HG02981 (cell line): Measurements from ENCODE around the gene SERPINB10.

Experiments used
- ATAC-seq: cut with Tn5 transposase; IDR thresholded peaks from one replicate; pipeline ENCODE4 v1.9.1; 2021; ENCODE audit warnings: mild to moderate bottlenecking, moderate library complexity; ENCODE audit not compliant: unreplicated experiment

Gene SERPINB10, protein sequence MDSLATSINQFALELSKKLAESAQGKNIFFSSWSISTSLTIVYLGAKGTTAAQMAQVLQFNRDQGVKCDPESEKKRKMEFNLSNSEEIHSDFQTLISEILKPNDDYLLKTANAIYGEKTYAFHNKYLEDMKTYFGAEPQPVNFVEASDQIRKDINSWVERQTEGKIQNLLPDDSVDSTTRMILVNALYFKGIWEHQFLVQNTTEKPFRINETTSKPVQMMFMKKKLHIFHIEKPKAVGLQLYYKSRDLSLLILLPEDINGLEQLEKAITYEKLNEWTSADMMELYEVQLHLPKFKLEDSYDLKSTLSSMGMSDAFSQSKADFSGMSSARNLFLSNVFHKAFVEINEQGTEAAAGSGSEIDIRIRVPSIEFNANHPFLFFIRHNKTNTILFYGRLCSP

GRCh38 chr18:63907664-63908063, at the start of gene SERPINB10:
Gene SERPINB10 (plus strand): TSS chr18:63907958. CDS start chr18:63915511, 7,553 bp downstream.
- ATAC-seq = no peak

- no peak for ATAC-seq
Observed at GRCh38 chr18:63858456-63858855, 49.3 kb upstream of the SERPINB10 start.

GRCh38 chr18:63859781-63860475, 47.8 kb upstream of the SERPINB10 start:
- no peak for ATAC-seq

- ATAC-seq = no peak
Observed at GRCh38 chr18:63860531-63860930, 47.2 kb upstream of the SERPINB10 start.

DNA sequence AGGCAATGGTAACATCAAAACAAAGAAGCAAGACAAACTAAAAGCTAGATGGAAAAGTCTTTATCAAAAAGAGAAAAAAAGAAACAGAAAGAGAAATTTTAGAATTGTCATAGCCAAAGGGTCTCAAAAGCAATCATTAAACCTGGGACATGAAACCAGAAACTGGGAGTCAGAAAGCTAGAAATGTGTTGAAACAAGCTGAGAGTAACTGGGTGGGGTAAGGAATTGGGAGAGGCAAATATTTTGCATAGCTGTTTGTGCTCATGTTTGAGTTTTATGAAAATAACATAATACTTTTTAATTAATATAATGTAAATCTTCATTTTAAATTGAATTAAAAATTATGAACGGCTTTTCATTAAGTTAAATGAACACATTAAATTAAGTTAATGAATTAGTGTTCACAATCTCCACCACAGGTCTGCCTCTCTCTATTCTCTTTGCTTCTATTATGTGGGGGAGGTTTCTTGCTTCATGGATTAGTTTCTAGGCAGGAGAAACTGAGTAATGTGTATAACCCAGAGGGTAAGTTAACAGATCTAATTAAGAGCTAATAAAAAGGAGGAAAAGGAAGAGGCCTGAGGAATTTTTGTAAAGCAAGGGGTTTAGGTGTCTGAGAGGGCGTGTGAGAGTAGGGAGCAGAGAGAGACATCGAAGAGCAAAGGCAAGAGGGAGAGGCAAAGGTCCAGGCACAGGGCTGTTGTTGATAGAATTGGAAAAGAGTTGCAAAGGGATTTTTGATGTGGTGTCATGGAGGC, 40.2 kb upstream of the SERPINB10 start:
- no peak for ATAC-seq

DNA sequence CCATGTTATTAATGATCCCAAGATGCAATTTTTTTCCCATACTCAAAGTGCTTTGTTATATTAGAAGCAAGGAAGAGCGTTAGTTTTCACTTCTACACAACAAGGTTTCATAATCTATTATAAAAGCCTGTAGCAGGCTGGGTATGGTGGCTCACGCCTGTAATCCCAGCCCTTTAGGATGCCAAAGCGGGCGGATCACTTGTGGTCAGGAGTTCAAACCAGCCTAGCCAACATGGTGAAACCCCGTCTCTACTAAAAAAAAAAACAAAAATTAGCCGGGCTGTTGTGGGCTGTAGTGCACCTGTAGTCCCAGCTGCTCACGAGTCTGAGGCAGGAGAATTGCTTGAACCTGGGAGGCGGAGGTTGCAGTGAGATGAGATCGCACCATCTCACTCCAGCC, 39.2 kb upstream of the SERPINB10 start:
- no peak for ATAC-seq

DNA sequence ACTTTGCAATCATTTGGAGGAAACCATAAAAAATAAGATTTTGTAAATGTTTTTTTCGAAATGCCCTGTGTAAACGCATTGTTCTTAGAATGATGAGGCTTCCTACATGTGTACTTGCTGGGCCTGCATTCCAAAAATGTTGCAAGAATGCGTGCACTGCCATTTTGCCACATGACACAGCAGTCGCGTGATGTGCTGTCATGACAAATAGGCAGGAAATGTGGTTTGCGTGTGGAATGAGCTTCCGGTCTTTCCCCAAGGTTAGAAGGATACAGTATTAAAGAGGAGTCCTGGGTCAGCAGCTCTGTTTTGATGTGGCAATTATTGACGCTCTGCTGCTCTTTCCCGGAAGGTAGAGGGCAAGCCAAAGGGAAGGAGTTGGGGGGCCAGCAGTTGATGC, 38.4 kb upstream of the SERPINB10 start:
- no peak for ATAC-seq

- no peak for ATAC-seq
Observed at GRCh38 chr18:63869851-63870250, 37.9 kb upstream of the SERPINB10 start.

- ATAC-seq = no peak
Observed at GRCh38 chr18:63871836-63872235, 35.9 kb upstream of the SERPINB10 start.

GRCh38 chr18:63872586-63872985, 35.2 kb upstream of the SERPINB10 start:
- ATAC-seq = no peak

GRCh38 chr18:63878343-63878742, 29.4 kb upstream of the SERPINB10 start:
- ATAC-seq = no peak

- no peak for ATAC-seq
Observed at GRCh38 chr18:63878925-63879324, 28.8 kb upstream of the SERPINB10 start.

- no peak for ATAC-seq
Observed at GRCh38 chr18:63879709-63880108, 28.0 kb upstream of the SERPINB10 start.

DNA sequence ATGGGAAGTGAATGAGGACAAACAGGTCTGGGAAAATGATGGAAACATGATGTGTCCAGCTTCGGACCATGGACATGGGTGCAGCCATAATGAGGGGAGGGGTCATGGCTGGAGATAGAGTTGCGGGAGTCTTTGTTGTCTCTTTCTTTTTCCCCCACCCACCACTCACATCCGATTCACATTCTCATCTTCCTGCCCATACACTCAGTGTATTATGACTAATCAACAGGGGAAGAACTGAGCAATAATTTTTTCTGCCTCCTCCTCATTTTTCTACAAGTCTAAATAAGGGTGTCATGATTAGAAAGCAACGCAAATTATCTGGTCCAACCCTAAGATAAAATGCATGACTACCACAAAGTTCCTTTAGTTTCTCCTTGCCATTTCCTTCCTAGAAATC, 25.9 kb upstream of the SERPINB10 start:
- no peak for ATAC-seq

DNA sequence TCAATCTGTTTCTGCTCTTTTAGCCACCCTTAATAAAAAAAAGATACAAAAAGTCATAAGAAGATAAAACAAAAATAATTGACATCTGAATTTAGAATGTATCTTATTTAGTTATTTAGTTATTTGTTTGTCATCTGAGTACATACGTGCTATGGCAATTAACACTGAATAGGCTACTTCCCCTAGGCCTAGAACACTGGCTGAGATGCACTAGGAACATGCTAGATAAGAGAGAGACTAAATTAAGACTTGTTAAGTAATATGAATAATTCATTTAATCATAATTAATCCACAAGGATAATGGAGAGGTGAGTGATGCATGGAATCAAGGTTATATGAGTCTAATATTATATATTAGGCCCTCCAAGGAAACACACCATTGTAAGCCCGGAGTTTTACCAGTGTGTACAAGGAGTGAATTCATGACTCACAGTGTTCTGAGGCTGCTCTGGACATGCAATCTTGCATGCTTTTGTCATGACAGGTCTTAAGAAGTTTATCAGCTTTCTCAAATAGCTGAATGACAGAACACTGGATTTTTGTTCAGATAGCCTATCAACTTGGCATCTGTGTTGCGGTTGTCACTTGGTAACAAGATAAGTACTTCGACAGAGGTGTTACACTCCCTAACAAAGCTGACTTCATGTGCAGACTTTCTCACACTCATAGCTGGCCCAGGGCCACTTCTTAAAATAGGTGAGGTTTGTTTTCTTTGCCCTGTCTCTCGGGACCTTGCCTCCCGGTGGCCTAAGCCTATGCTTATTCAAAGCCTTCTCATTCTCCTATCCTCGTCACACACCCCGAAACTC, 25.2 kb upstream of the SERPINB10 start:
- no peak for ATAC-seq

GRCh38 chr18:63883617-63884016, 24.1 kb upstream of the SERPINB10 start:
- no peak for ATAC-seq

GRCh38 chr18:63887424-63887823, 20.3 kb upstream of the SERPINB10 start, which contains the start of gene SERPINB2:
Gene SERPINB2 (plus strand): TSS chr18:63887705. CDS start chr18:63891445, 3,740 bp downstream.
- ATAC-seq = no peak

GRCh38 chr18:63888470-63889190, 19.1 kb upstream of the SERPINB10 start:
- ATAC-seq = no peak

DNA sequence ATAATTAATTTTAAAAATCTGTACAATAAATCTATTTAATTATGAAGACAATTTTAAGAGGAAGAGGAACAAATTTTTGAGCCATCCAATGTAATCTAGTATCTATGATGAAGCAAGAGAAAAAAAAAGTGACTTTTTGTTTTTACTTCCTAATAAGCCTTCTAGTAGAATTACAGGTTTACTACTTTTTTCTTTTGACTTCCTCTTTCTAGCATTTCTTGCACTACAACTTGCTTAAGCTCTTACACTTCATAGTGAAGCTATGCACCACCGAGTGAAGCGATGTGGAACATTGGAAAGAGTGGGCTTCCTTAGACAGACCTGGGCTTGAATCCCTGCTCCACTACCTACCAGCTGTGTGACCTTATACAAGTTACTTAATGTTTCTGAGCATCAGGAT, 18.1 kb upstream of the SERPINB10 start:
- no peak for ATAC-seq
